ENCODE data around the gene ARPC2. TPM values are rescaled to one million over a fixed set of nuclear protein-coding genes. Genes with fewer than 3 reads are reported as not detected.

Gene ARPC2
- total RNA-seq, 1 donor from 2014 or later: 639 TPM

DNA sequence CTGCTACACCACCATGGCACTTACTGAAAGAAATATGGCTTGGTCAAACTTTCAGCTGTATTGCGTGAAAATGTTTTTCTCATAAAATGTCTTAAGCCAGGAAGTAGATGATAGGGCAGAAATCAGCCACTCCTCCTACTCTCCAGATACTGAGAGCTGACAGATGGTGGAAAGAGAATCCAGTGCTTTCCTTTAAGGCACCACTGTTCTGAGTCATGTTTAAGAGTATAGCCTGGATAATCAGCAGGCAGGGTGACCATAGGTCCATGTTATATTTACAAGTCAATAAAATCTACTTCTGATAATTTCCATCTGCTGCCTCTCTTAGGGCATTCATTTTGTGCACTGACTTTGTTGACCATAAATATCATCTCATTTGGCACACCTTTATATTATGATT lies 21.9 kb downstream of the ARPC2 start:
- H3K4me1 Mint-ChIP-seq (ENCODE audit: low read depth): peaks cover 11% of the 10 kb centered on the region

DNA sequence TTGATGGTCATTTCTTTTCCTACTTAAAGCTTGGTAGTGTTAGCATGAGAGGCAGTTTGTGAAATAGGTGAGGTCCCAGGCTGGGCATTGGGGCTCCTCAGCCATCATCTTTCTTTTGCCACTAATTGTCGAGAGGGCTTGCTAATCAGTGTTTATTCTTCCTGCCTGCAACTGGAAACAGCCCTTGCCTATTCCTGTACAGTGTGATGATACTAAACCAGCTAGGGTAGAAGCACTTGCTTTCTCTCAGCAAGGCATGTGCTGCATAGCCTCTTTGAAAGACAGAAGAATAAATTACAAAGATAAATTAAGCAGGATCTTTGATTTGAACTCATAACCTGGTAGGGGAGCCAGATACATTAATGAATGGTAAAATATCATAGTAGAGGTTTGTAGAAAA lies 27.2 kb downstream of the ARPC2 start:
- H3K27ac Mint-ChIP-seq: no peak overlapping the region

More for the DNA sequence above, 21.9 kb downstream of the ARPC2 start:
- Mint-ChIP-seq H3K4me3 (ENCODE audit: low read depth) (no peak overlapping the region), H3K27ac (no peak overlapping the region), H3K9me3 (no peaks in the 10 kb centered on the region), H3K27me3 (ENCODE audit: low read depth) (no peaks in the 10 kb centered on the region), H3K36me3 (ENCODE audit: low read depth) (peaks cover 96% of the 10 kb centered on the region)
- intact Hi-C loops (cut with micrococcal nuclease): no loop called here
- no peak for DNase-seq (ENCODE audit: low spot score)

DNA sequence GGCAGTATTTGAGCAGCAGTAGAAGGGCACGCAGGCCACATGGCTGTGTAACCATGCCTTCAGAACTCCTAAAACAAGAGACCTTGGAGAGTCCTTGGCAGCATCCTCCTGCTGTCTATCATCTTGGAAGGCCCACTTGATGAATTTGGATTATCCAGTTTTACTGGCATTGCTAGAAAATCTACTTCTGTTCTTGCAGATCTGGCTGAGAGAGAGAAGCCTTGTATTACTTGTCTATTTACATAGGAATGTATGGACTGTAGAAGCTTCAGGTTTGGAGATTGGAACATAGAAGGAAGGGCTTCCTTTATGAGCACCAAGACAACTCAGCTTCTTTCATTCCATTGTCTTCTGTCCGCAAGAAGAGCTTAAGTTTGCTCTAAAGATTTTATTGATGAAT lies 27.7 kb downstream of the ARPC2 start:
- H3K9me3 Mint-ChIP-seq: no peaks in the 10 kb centered on the region
- peaks cover 95% of the 10 kb centered on the region for H3K36me3 Mint-ChIP-seq (ENCODE audit: low read depth)
- H3K27me3 Mint-ChIP-seq (ENCODE audit: low read depth): no peaks in the 10 kb centered on the region
- intact Hi-C loops (cut with micrococcal nuclease): no loop called here
- no peak overlapping the region for H3K4me3 Mint-ChIP-seq (ENCODE audit: low read depth)
- H3K4me1 Mint-ChIP-seq (ENCODE audit: low read depth): peaks cover 15% of the 10 kb centered on the region
- H3K27ac Mint-ChIP-seq: no peak overlapping the region
- no peak for DNase-seq (ENCODE audit: low spot score)

More for the DNA sequence above, 27.2 kb downstream of the ARPC2 start:
- no peak for DNase-seq (ENCODE audit: low spot score)
- no peaks in the 10 kb centered on the region for H3K9me3 Mint-ChIP-seq
- H3K4me3 Mint-ChIP-seq (ENCODE audit: low read depth): no peak overlapping the region
- H3K4me1 Mint-ChIP-seq (ENCODE audit: low read depth): peaks cover 15% of the 10 kb centered on the region
- peaks cover 95% of the 10 kb centered on the region for H3K36me3 Mint-ChIP-seq (ENCODE audit: low read depth)
- no peaks in the 10 kb centered on the region for H3K27me3 Mint-ChIP-seq (ENCODE audit: low read depth)
- intact Hi-C loops (cut with micrococcal nuclease): no loop called here

DNA sequence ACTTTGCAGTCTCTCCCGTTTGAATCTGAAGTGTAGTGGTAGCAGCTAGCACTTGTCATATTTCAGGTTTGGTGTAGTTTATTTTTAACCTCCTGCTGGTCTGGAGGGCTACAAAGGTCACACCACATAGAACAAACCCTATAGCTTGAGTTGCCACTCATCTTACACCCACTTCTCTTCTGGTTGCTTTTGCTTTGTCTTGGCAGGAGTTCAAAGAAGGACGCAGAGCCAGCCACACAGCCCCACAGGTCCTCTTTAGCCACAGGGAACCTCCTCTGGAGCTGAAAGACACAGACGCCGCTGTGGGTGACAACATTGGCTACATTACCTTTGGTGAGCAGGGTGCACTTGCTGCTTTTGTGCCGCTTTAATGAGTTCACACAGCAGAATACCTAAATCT lies 28.2 kb downstream of the ARPC2 start:
- intact Hi-C loops (cut with micrococcal nuclease): no loop called here
- H3K4me1 Mint-ChIP-seq (ENCODE audit: low read depth): peaks cover 17% of the 10 kb centered on the region
- no peak overlapping the region for H3K4me3 Mint-ChIP-seq (ENCODE audit: low read depth)
- peaks cover 95% of the 10 kb centered on the region for H3K36me3 Mint-ChIP-seq (ENCODE audit: low read depth)
- H3K27me3 Mint-ChIP-seq (ENCODE audit: low read depth): no peaks in the 10 kb centered on the region
- H3K9me3 Mint-ChIP-seq: no peaks in the 10 kb centered on the region
- no peak overlapping the region for H3K27ac Mint-ChIP-seq
- DNase-seq (ENCODE audit: low spot score): no peak

GRCh38 chr2:218249691-218250090 lies 32.7 kb downstream of the ARPC2 start:
- Mint-ChIP-seq H3K27ac (no peak overlapping the region), H3K4me3 (ENCODE audit: low read depth) (no peak overlapping the region), H3K9me3 (no peaks in the 10 kb centered on the region), H3K36me3 (ENCODE audit: low read depth) (peaks cover 91% of the 10 kb centered on the region), H3K4me1 (ENCODE audit: low read depth) (peaks cover 6% of the 10 kb centered on the region), H3K27me3 (ENCODE audit: low read depth) (no peaks in the 10 kb centered on the region)
- no peak for DNase-seq (ENCODE audit: low spot score)
- intact Hi-C loops (cut with micrococcal nuclease): no loop called here

DNA sequence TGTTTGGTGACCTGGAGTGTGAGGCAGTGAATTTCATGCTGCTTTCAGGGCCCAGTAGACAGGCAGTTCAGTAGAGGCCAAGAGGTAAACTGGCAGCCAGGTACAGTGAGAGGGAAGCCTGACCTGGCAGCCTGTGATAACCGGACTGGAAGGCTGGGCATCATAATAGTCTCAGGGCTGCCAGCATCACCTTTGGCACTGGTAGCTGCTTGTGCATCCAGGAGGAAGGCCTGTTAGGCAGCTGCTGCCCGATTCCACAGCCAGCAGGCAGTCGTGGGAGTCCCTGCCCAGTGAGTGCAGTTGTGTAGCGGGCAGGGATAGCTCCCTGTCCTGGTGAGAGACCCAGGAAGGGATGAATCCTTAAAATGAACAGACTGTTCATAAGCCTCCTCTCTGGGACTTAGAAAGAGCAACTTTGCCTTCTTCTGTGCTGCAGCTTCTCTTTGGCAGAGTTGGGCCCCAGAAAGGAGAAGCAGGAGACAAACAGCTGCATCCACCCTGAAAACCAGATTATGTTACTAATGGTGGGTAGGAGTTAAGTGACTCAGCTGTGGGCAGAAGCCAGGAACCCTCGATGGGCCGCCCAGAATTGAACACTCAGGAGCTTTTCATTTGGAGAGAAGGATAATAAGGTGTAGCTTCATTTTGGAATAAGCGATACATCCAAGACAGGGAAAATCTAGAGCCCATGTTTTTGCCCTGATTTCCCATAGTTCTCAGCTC lies 35.7 kb downstream of the ARPC2 start:
- Mint-ChIP-seq H3K27ac (peak overlapping the region; percentile 55), H3K4me3 (ENCODE audit: low read depth) (no peak overlapping the region), H3K9me3 (no peaks in the 10 kb centered on the region), H3K36me3 (ENCODE audit: low read depth) (peaks cover 82% of the 10 kb centered on the region), H3K27me3 (ENCODE audit: low read depth) (no peaks in the 10 kb centered on the region), H3K4me1 (ENCODE audit: low read depth) (peaks cover 16% of the 10 kb centered on the region)
- no peak for DNase-seq (ENCODE audit: low spot score)
- intact Hi-C loops (cut with micrococcal nuclease): no loop called here

DNA sequence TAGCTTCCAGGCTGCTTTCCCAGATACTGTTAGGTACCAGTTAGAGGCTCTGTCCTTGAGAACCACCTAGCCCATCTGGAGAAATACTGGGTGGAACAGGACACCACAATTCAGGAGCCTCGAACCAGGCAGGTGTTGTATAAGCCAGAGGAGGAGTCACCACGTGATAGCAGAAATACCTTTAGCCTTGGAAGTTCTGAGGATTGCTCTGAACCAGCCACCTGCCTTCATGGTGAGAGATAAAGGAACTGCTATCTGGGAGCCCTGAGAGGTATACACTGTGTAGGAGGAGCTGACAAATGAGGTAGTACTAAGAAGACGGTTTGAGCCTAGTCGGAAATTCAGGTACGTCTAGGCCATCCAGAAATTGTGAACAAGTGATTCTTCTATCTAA lies 36.2 kb downstream of the ARPC2 start:
- Mint-ChIP-seq H3K9me3 (no peaks in the 10 kb centered on the region), H3K36me3 (ENCODE audit: low read depth) (peaks cover 78% of the 10 kb centered on the region), H3K27ac (peak overlapping the region; percentile 55), H3K4me1 (ENCODE audit: low read depth) (peaks cover 17% of the 10 kb centered on the region), H3K27me3 (ENCODE audit: low read depth) (no peaks in the 10 kb centered on the region), H3K4me3 (ENCODE audit: low read depth) (no peak overlapping the region)
- intact Hi-C loops (cut with micrococcal nuclease): no loop called here
- no peak for DNase-seq (ENCODE audit: low spot score)

GRCh38 chr2:218255446-218255845 lies 38.5 kb downstream of the ARPC2 start:
- peaks cover 15% of the 10 kb centered on the region for H3K4me1 Mint-ChIP-seq (ENCODE audit: low read depth)
- no peaks in the 10 kb centered on the region for H3K27me3 Mint-ChIP-seq (ENCODE audit: low read depth)
- DNase-seq (ENCODE audit: low spot score): no peak
- peak overlapping the region; percentile 78 for H3K27ac Mint-ChIP-seq
- H3K36me3 Mint-ChIP-seq (ENCODE audit: low read depth): peaks cover 58% of the 10 kb centered on the region
- H3K9me3 Mint-ChIP-seq: no peaks in the 10 kb centered on the region
- H3K4me3 Mint-ChIP-seq (ENCODE audit: low read depth): no peak overlapping the region
- intact Hi-C loops (cut with micrococcal nuclease): no loop called here

- DNase-seq (ENCODE audit: low spot score): no peak
- peaks cover 15% of the 10 kb centered on the region for H3K4me1 Mint-ChIP-seq (ENCODE audit: low read depth)
- no peak overlapping the region for H3K4me3 Mint-ChIP-seq (ENCODE audit: low read depth)
- H3K9me3 Mint-ChIP-seq: no peaks in the 10 kb centered on the region
- H3K36me3 Mint-ChIP-seq (ENCODE audit: low read depth): peaks cover 47% of the 10 kb centered on the region
- no peaks in the 10 kb centered on the region for H3K27me3 Mint-ChIP-seq (ENCODE audit: low read depth)
- intact Hi-C loops (cut with micrococcal nuclease): loop anchor here (1.0 to 2.0 kb wide), 3 partner anchors 30 to 70 kb away; no protein-coding TSS in a partner anchor
- H3K27ac Mint-ChIP-seq: peak overlapping the region; percentile 83
Measured at GRCh38 chr2:218256612-218257350, 39.8 kb downstream of the ARPC2 start.

- DNase-seq (ENCODE audit: low spot score): peak; percentile 58
- H3K36me3 Mint-ChIP-seq (ENCODE audit: low read depth): peaks cover 39% of the 10 kb centered on the region
Measured at GRCh38 chr2:218257390-218257981, 40.5 kb downstream of the ARPC2 start.

GRCh38 chr2:218259099-218259961 lies 42.3 kb downstream of the ARPC2 start:
- H3K4me1 Mint-ChIP-seq (ENCODE audit: low read depth): peaks cover 20% of the 10 kb centered on the region
- H3K9me3 Mint-ChIP-seq: no peaks in the 10 kb centered on the region
- peaks cover 31% of the 10 kb centered on the region for H3K36me3 Mint-ChIP-seq (ENCODE audit: low read depth)
- no peak overlapping the region for H3K4me3 Mint-ChIP-seq (ENCODE audit: low read depth)
- H3K27me3 Mint-ChIP-seq (ENCODE audit: low read depth): no peaks in the 10 kb centered on the region
- intact Hi-C loops (cut with micrococcal nuclease): no loop called here
- DNase-seq (ENCODE audit: low spot score): no peak
- H3K27ac Mint-ChIP-seq: peak overlapping the region; percentile 39

More at GRCh38 chr2:218257390-218257981, 40.5 kb downstream of the ARPC2 start:
- Mint-ChIP-seq H3K9me3 (no peaks in the 10 kb centered on the region), H3K4me3 (ENCODE audit: low read depth) (no peak overlapping the region), H3K27me3 (ENCODE audit: low read depth) (no peaks in the 10 kb centered on the region), H3K4me1 (ENCODE audit: low read depth) (peaks cover 15% of the 10 kb centered on the region), H3K27ac (peak overlapping the region; percentile 83)
- intact Hi-C loops (cut with micrococcal nuclease): loop anchor here (1.0 to 2.0 kb wide), 3 partner anchors 29 to 71 kb away; no protein-coding TSS in a partner anchor

- intact Hi-C loops (cut with micrococcal nuclease): no loop called here
- Mint-ChIP-seq H3K4me3 (ENCODE audit: low read depth) (no peak overlapping the region), H3K9me3 (no peaks in the 10 kb centered on the region), H3K27me3 (ENCODE audit: low read depth) (no peaks in the 10 kb centered on the region), H3K27ac (no peak overlapping the region), H3K4me1 (ENCODE audit: low read depth) (peaks cover 19% of the 10 kb centered on the region), H3K36me3 (ENCODE audit: low read depth) (peaks cover 23% of the 10 kb centered on the region)
- DNase-seq (ENCODE audit: low spot score): no peak
Measured at GRCh38 chr2:218260166-218260565, 43.2 kb downstream of the ARPC2 start.
